GM23248 (cell line): ENCODE data around the gene APPBP2. TPM values are rescaled to one million over a fixed set of nuclear protein-coding genes. Genes with fewer than 3 reads are reported as not detected.

Experiments used
- DNase-seq: peaks from one replicate; pipeline ENCODE4 v3.0.0-alpha.2; 2015
- H2AFZ ChIP-seq: fragments of 200-600 bp; sonication (generic); 2 replicates; pipeline ENCODE4 v1.6.1; 2016; ENCODE audit warnings: antibody characterized with exemption
- H3F3A ChIP-seq: fragments of 200-600 bp; sonication (generic); 2 replicates; pipeline ENCODE4 v1.6.1; 2016; ENCODE audit warnings: mild to moderate bottlenecking, antibody characterized with exemption, mixed run types; ENCODE audit not compliant: insufficient read depth
- H3K27ac ChIP-seq: fragments of 200-600 bp; sonication (generic); 2 replicates; pipeline ENCODE4 v1.5.1; 2016; ENCODE audit warnings: mild to moderate bottlenecking
- H3K27me3 ChIP-seq: fragments of 200-600 bp; sonication (generic); replicated peaks from 2 replicates; pipeline ENCODE4 v1.6.1; 2016; ENCODE audit warnings: mild to moderate bottlenecking; ENCODE audit not compliant: insufficient read depth
- H3K36me3 ChIP-seq: fragments of 200-600 bp; sonication (generic); 2 replicates; pipeline ENCODE4 v1.6.1; 2016; ENCODE audit warnings: low read depth, mild to moderate bottlenecking
- H3K4me1 ChIP-seq: fragments of 200-600 bp; sonication (generic); 2 replicates; pipeline ENCODE4 v1.6.1; 2016; ENCODE audit warnings: mild to moderate bottlenecking; ENCODE audit not compliant: insufficient read depth
- H3K4me2 ChIP-seq: fragments of 200-600 bp; sonication (generic); one replicate; pipeline ENCODE4 v1.6.1; 2016; ENCODE audit warnings: mild to moderate bottlenecking; ENCODE audit not compliant: unreplicated experiment
- H3K4me3 ChIP-seq: fragments of 200-600 bp; sonication (generic); 2 replicates; pipeline ENCODE4 v1.5.1; 2016; ENCODE audit warnings: mild to moderate bottlenecking
- H3K79me2 ChIP-seq: fragments of 200-600 bp; sonication (generic); 2 replicates; pipeline ENCODE4 v1.6.1; 2016; ENCODE audit warnings: mild to moderate bottlenecking; ENCODE audit not compliant: insufficient read depth
- H3K9ac ChIP-seq: fragments of 200-600 bp; sonication (generic); 2 replicates; pipeline ENCODE4 v1.6.1; 2016; ENCODE audit warnings: mild to moderate bottlenecking
- H3K9me2 ChIP-seq: fragments of 200-600 bp; sonication (generic); 2 replicates; pipeline ENCODE4 v1.6.1; 2016; ENCODE audit warnings: mixed run types, mild to moderate bottlenecking, moderate library complexity; ENCODE audit not compliant: insufficient read depth
- H3K9me3 ChIP-seq: fragments of 200-600 bp; sonication (generic); one replicate; pipeline ENCODE4 v1.6.1; 2017; ENCODE audit warnings: low read depth
- H4K20me1 ChIP-seq: fragments of 200-600 bp; sonication (generic); 2 replicates; pipeline ENCODE4 v1.6.0; 2016; ENCODE audit not compliant: insufficient read depth
- EZH2 ChIP-seq: fragments of 200-600 bp; sonication (generic); IDR thresholded peaks from 2 replicates; pipeline ENCODE4 v1.6.1; 2018; ENCODE audit warnings: antibody characterized with exemption, mild to moderate bottlenecking; ENCODE audit not compliant: insufficient read depth, poor library complexity, severe bottlenecking
- EZH2phosphoT487 ChIP-seq: fragments of 200-600 bp; sonication (generic); IDR thresholded peaks from 2 replicates; pipeline ENCODE4 v1.6.1; 2018; ENCODE audit warnings: antibody characterized with exemption, moderate library complexity, mild to moderate bottlenecking, low read depth; ENCODE audit not compliant: insufficient read depth
- WGBS, 2 experiments: methylation state at CpG; one replicate each; pipeline ENCODE4 v1.1.6; 2015 to 2017; ENCODE audit warnings: low lambda C conversion rate in 2 of 2, low coverage in 1 of 2; ENCODE audit errors: missing lambda C conversion rate in 2 of 2; 5-methylcytosine and 5-hydroxymethylcytosine counted together
- in situ Hi-C: fragments of 300-500 bp; cut with MboI; formaldehyde crosslinking; loops from 2 replicates; pipeline ENCODE4 v1.15.0; 2020
- polyA plus RNA-seq: library from polyadenylated mRNA; unstranded; fragments of >200 nt; fragmentation: Nextera tagmentation; extraction: Ambion mirVana; gene quantifications from 2 replicates; pipeline ENCODE4 v1.2.1, GENCODE V29; 2016
- total RNA-seq: library from RNA; depleted of rRNA; stranded (reverse); fragments of >200 nt; shearing (Covaris generic); gene quantifications from 2 replicates; pipeline ENCODE4 v1.2.3, GENCODE V29; 2014

Gene APPBP2
- total and polyA plus RNA-seq, 2 experiments from 2014 or later: 30.6 to 41.7 TPM

- H2AFZ ChIP-seq: no peak overlapping the region
- no peaks in the 10 kb centered on the region for H3K9me3 ChIP-seq
- H3K27me3 ChIP-seq: no peaks in the 10 kb centered on the region
- H3K36me3 ChIP-seq: no peaks in the 10 kb centered on the region
- no peaks in the 10 kb centered on the region for H3K9me2 ChIP-seq
- no peak overlapping the region for H3K27ac ChIP-seq
- WGBS, 2 experiments: 58 to 64% methylated on average over 3 of the region's 3 CpGs
- no peaks in the 10 kb centered on the region for H3F3A ChIP-seq
- no peaks in the 10 kb centered on the region for H3K79me2 ChIP-seq
- no peak overlapping the region for H3K4me2 ChIP-seq
- no peak for DNase-seq
- H3K4me3 ChIP-seq: no peak overlapping the region
- no peaks in the 10 kb centered on the region for H4K20me1 ChIP-seq
- no peak overlapping the region for H3K9ac ChIP-seq
- TF ChIP-seq EZH2 (no peak), EZH2phosphoT487 (no peak)
- no peaks in the 10 kb centered on the region for H3K4me1 ChIP-seq
- in situ Hi-C loops: no loop called here
Observed at GRCh38 chr17:60403523-60403810, 122.6 kb downstream of the APPBP2 start.

GRCh38 chr17:60401819-60402218, 124.2 kb downstream of the APPBP2 start:
- no peak for DNase-seq
- Histone ChIP-seq H3K27ac (no peak overlapping the region), H3K79me2 (no peaks in the 10 kb centered on the region), H3K4me2 (no peak overlapping the region), H4K20me1 (no peaks in the 10 kb centered on the region), H3K27me3 (no peaks in the 10 kb centered on the region), H3K4me3 (no peak overlapping the region), H3K9ac (no peak overlapping the region), H3F3A (no peaks in the 10 kb centered on the region), H3K9me2 (no peaks in the 10 kb centered on the region), H3K36me3 (no peaks in the 10 kb centered on the region), H2AFZ (no peak overlapping the region), H3K9me3 (no peaks in the 10 kb centered on the region), H3K4me1 (no peaks in the 10 kb centered on the region)
- in situ Hi-C loops: no loop called here
- no peak for TF ChIP-seq EZH2phosphoT487
- no peak for TF ChIP-seq EZH2

GRCh38 chr17:60398227-60398959, 127.6 kb downstream of the APPBP2 start:
- Histone ChIP-seq H3K4me3 (no peak overlapping the region), H3F3A (peaks cover under 1% of the 10 kb centered on the region; the same call in 1 of the 2 replicates), H4K20me1 (no peaks in the 10 kb centered on the region), H3K79me2 (no peaks in the 10 kb centered on the region), H3K4me1 (no peaks in the 10 kb centered on the region), H3K9ac (no peak overlapping the region), H3K9me2 (no peaks in the 10 kb centered on the region), H3K27ac (no peak overlapping the region), H3K9me3 (no peaks in the 10 kb centered on the region), H3K4me2 (no peak overlapping the region), H3K36me3 (no peaks in the 10 kb centered on the region), H3K27me3 (no peaks in the 10 kb centered on the region), H2AFZ (no peak overlapping the region)
- DNase-seq: no peak
- no peak for TF ChIP-seq EZH2
- no peak for TF ChIP-seq EZH2phosphoT487
- in situ Hi-C loops: loop anchor here (10.0 kb wide), 1 partner anchor 64 kb away; no protein-coding TSS in a partner anchor
- 92 to 96% methylated on average over 3 of the region's 3 CpGs for WGBS, 2 experiments

GRCh38 chr17:60396412-60396811, 129.6 kb downstream of the APPBP2 start:
- DNase-seq: no peak
- Histone ChIP-seq H3K4me1 (peaks cover 5% of the 10 kb centered on the region), H3K36me3 (no peaks in the 10 kb centered on the region), H3K9me3 (no peaks in the 10 kb centered on the region), H3K4me2 (no peak overlapping the region), H3K79me2 (peaks cover 5% of the 10 kb centered on the region; the same call in 1 of the 2 replicates), H3K27me3 (no peaks in the 10 kb centered on the region), H3K4me3 (no peak overlapping the region), H3K27ac (no peak overlapping the region), H3K9me2 (no peaks in the 10 kb centered on the region), H2AFZ (no peak overlapping the region), H3F3A (peaks cover 10% of the 10 kb centered on the region), H4K20me1 (no peaks in the 10 kb centered on the region), H3K9ac (no peak overlapping the region)
- WGBS, 2 experiments: 93% methylated on average over 3 of the region's 3 CpGs
- no peak for TF ChIP-seq EZH2
- TF ChIP-seq EZH2phosphoT487: no peak
- in situ Hi-C loops: loop anchor here (10.0 kb wide), 1 partner anchor 62 kb away; no protein-coding TSS in a partner anchor
